ENCODE measurements around the gene C17orf100.
"Not testable (repeated sequence)": the region's sequence is repeated elsewhere in the genome, so short reads cannot be mapped to it uniquely, and the experiment has no call there.

C17orf100 gene

GRCh38 chr17:6670571-6670970, 19.0 kb downstream of the C17orf100 start:
- no peak for DNase-seq

- DNase-seq = no peak
These were observed 19.4 kb downstream of the C17orf100 start for GRCh38 chr17:6670999-6671398.

GRCh38 chr17:6671431-6671830, 19.9 kb downstream of the C17orf100 start:
- DNase-seq = no peak

GRCh38 chr17:6674586-6674985, 23.0 kb downstream of the C17orf100 start:
- no peak for DNase-seq

GRCh38 chr17:6675201-6675825, 23.8 kb downstream of the C17orf100 start:
- no peak for DNase-seq

GRCh38 chr17:6676802-6677157, 25.2 kb downstream of the C17orf100 start:
- DNase-seq = no peak

- no peak for DNase-seq
These were observed 25.7 kb downstream of the C17orf100 start for GRCh38 chr17:6677158-6677831.

- DNase-seq = no peak
These were observed 26.4 kb downstream of the C17orf100 start for GRCh38 chr17:6677946-6678345.

- DNase-seq = no peak
These were observed 27.7 kb downstream of the C17orf100 start for GRCh38 chr17:6679241-6679640.

GRCh38 chr17:6681176-6681575, 29.6 kb downstream of the C17orf100 start:
- no peak for DNase-seq

GRCh38 chr17:6681671-6682070, 30.1 kb downstream of the C17orf100 start:
- no peak for DNase-seq

- DNase-seq = no peak
These were observed 30.8 kb downstream of the C17orf100 start for GRCh38 chr17:6682339-6682738.

GRCh38 chr17:6683081-6683684, 31.6 kb downstream of the C17orf100 start:
- no peak for DNase-seq

- no peak for DNase-seq
These were observed 32.3 kb downstream of the C17orf100 start for GRCh38 chr17:6683730-6684459.

GRCh38 chr17:6684460-6684783, 32.9 kb downstream of the C17orf100 start:
- no peak for DNase-seq

GRCh38 chr17:6684881-6685767, 33.6 kb downstream of the C17orf100 start:
- DNase-seq = no peak

- no peak for DNase-seq
These were observed 34.5 kb downstream of the C17orf100 start for GRCh38 chr17:6686026-6686425.

- DNase-seq = no peak
These were observed 37.4 kb downstream of the C17orf100 start for GRCh38 chr17:6688944-6689343.

- no peak for DNase-seq
These were observed 39.1 kb downstream of the C17orf100 start for GRCh38 chr17:6690641-6691040.

- no peak for DNase-seq
These were observed 40.0 kb downstream of the C17orf100 start for GRCh38 chr17:6691546-6691945.

GRCh38 chr17:6691958-6692357, 40.4 kb downstream of the C17orf100 start:
- DNase-seq = not testable (repeated sequence)

- no peak for DNase-seq
These were observed 43.5 kb downstream of the C17orf100 start for GRCh38 chr17:6695051-6695450.

GRCh38 chr17:6695565-6695964, 44.0 kb downstream of the C17orf100 start:
- DNase-seq = no peak
